Testis (tissue), 3 donors: Measurements from ENCODE around the gene FXYD2. TPM values are rescaled to one million over a fixed set of nuclear protein-coding genes. Genes with fewer than 3 reads are reported as not detected.

Experiments
- DNase-seq: peaks from one replicate; pipeline ENCODE4 v3.0.0-alpha.2; 2019
- H3K27ac ChIP-seq, 2 donors: fragments of 200-600 bp; sonication (generic); one replicate each; pipeline ENCODE4 v1.5.1; 2019
- H3K27me3 ChIP-seq: fragments of 200-600 bp; sonication (generic); one replicate; pipeline ENCODE4 v1.5.1; 2019
- H3K36me3 ChIP-seq: fragments of 200-600 bp; sonication (generic); one replicate; pipeline ENCODE4 v1.5.1; 2017; ENCODE audit warnings: low read depth; ENCODE audit errors: missing control alignments
- H3K4me1 ChIP-seq: fragments of 200-600 bp; sonication (generic); one replicate; pipeline ENCODE4 v1.5.1; 2019
- H3K4me3 ChIP-seq, 2 donors: fragments of 200-600 bp; sonication (generic); one replicate each; pipeline ENCODE4 v1.5.1; 2017 to 2019
- H3K9me3 ChIP-seq: fragments of 200-600 bp; sonication (generic); one replicate; pipeline ENCODE4 v1.5.1; 2017
- CTCF ChIP-seq, 3 experiments: fragments of 450-650 bp in 2 of 3; fragments of 200-600 bp in 1 of 3; sonication (generic) in 1 of 3; IDR thresholded peaks; one replicate each; pipeline ENCODE4 v1.5.1; 2016 to 2019; ENCODE audit warnings: antibody characterized with exemption in 3 of 3, mild to moderate bottlenecking in 2 of 3, moderate library complexity in 1 of 3
- POLR2A ChIP-seq: fragments of 450-650 bp; IDR thresholded peaks from one replicate; pipeline ENCODE4 v1.6.1; 2017; ENCODE audit warnings: antibody characterized with exemption, mild to moderate bottlenecking, moderate library complexity
- WGBS, 2 donors: methylation state at CpG; one replicate each; pipeline ENCODE4 v1.1.5; 2018; 5-methylcytosine and 5-hydroxymethylcytosine counted together
- intact Hi-C: fragments of 100-400 bp; cut with DNase I; formaldehyde crosslinking; loops from one replicate; pipeline ENCODE4 v1.15.1; 2023; ENCODE audit warnings: low total_unique reads
- polyA plus RNA-seq: library from polyadenylated mRNA; stranded (reverse); fragments of 350-450 nt; fragmentation: Illumina TruSeq; extraction: RNeasy Lipid Tissue Mini Kit (QIAGEN cat#74804); gene quantifications from one replicate; pipeline ENCODE4 v1.2.3, GENCODE V29; 2014; ENCODE audit warnings: low read depth, low replicate concordance; ENCODE audit not compliant: insufficient read depth
- total RNA-seq, 2 donors: library from RNA; depleted of rRNA; stranded (reverse); fragments of >200 nt; gene quantifications; one replicate each; pipeline ENCODE4 v1.2.3, GENCODE V29; 2016

FXYD2 gene
- total and polyA plus RNA-seq, 3 donors from 2014 or later: 5.3 to 8.3 (median 7.6) TPM

GRCh38 chr11:117794772-117795629, 29.5 kb downstream of the FXYD2 start:
- no peak overlapping the region for H3K4me3 ChIP-seq
- H3K36me3 ChIP-seq: no peaks in the 10 kb centered on the region
- 51 to 60% methylated on average over 21 to 29 of the region's 29 CpGs for WGBS, 2 donors
- DNase-seq: no peak
- intact Hi-C loops: no loop called here
- peaks cover 11% of the 10 kb centered on the region for H3K4me1 ChIP-seq
- H3K27me3 ChIP-seq: no peaks in the 10 kb centered on the region
- no peak overlapping the region for H3K27ac ChIP-seq
- TF ChIP-seq CTCF (IDR thresholded peaks at IDR 0.05) (no peak), POLR2A (no peak)
- no peaks in the 10 kb centered on the region for H3K9me3 ChIP-seq

- DNase-seq: no peak
- H3K36me3 ChIP-seq: no peaks in the 10 kb centered on the region
- no peaks in the 10 kb centered on the region for H3K9me3 ChIP-seq
- H3K27me3 ChIP-seq: no peaks in the 10 kb centered on the region
- H3K27ac ChIP-seq: no peak overlapping the region
- 67 to 83% methylated on average over 10 of the region's 10 CpGs for WGBS, 2 donors
- no peak for TF ChIP-seq CTCF (IDR thresholded peaks at IDR 0.05)
- TF ChIP-seq POLR2A: no peak
- peaks cover 11% of the 10 kb centered on the region for H3K4me1 ChIP-seq
- H3K4me3 ChIP-seq: no peak overlapping the region
- intact Hi-C loops: no loop called here
Observed at GRCh38 chr11:117794135-117794534, 30.4 kb downstream of the FXYD2 start.

GRCh38 chr11:117793583-117793982, 31.0 kb downstream of the FXYD2 start:
- Histone ChIP-seq H3K27me3 (no peaks in the 10 kb centered on the region), H3K27ac (no peak overlapping the region), H3K4me1 (peaks cover 11% of the 10 kb centered on the region), H3K4me3 (no peak overlapping the region), H3K36me3 (no peaks in the 10 kb centered on the region), H3K9me3 (no peaks in the 10 kb centered on the region)
- DNase-seq: no peak
- no peak for TF ChIP-seq POLR2A
- intact Hi-C loops: no loop called here
- whole genome bisulfite sequencing, 2 donors: 85 to 94% methylated on average over 9 of the region's 9 CpGs

- DNase-seq: no peak
- WGBS, 2 donors: 92 to 93% methylated on average over 6 of the region's 6 CpGs
- Histone ChIP-seq H3K27me3 (no peaks in the 10 kb centered on the region), H3K9me3 (no peaks in the 10 kb centered on the region), H3K36me3 (no peaks in the 10 kb centered on the region), H3K4me3 (no peak overlapping the region), H3K4me1 (peaks cover 11% of the 10 kb centered on the region), H3K27ac (no peak overlapping the region)
- intact Hi-C loops: no loop called here
- TF ChIP-seq CTCF (IDR thresholded peaks at IDR 0.05) (no peak), POLR2A (no peak)
Observed at GRCh38 chr11:117792992-117793391, 31.6 kb downstream of the FXYD2 start.

- H3K9me3 ChIP-seq: no peaks in the 10 kb centered on the region
- peaks cover 11% of the 10 kb centered on the region for H3K4me1 ChIP-seq
- H3K27ac ChIP-seq: no peak overlapping the region
- WGBS, 2 donors: 91 to 95% methylated on average over 3 to 5 of the region's 5 CpGs
- H3K36me3 ChIP-seq: no peaks in the 10 kb centered on the region
- intact Hi-C loops: no loop called here
- no peak for TF ChIP-seq CTCF (IDR thresholded peaks at IDR 0.05)
- no peak for TF ChIP-seq POLR2A
- no peaks in the 10 kb centered on the region for H3K27me3 ChIP-seq
- no peak for DNase-seq
- no peak overlapping the region for H3K4me3 ChIP-seq
Observed at GRCh38 chr11:117792241-117792640, 32.3 kb downstream of the FXYD2 start.
